NCI-H2227 treated with DMSO at 0.1 percent for 48 hours (cell line): ENCODE data around the gene KRT75.

ENCODE experiments used
- DNase-seq: peaks from one replicate; lab custom pipeline; 2025; lab: John Stamatoyannopoulos, UW

KRT75 gene

DNA sequence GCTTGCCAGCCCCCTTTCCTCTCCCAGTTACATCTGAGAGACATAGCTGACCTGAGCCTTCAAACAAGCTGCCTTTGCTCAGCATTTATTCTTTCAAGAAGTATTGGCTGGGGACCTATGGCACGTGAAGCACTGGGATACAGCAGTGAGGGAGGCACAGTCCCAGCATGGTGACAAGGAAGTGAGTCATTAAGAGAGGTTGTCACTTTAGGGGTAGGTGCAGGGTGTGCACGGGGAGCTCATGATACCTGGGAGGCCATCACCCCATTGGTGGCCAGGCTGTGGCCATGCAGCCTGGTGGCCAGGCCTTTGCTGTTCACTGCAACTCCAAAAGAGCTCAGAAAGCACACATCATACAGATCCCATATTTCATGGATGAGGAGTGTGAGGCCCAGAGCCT lies 5.7 kb upstream of the KRT75 start:
- no peak for DNase-seq

DNA sequence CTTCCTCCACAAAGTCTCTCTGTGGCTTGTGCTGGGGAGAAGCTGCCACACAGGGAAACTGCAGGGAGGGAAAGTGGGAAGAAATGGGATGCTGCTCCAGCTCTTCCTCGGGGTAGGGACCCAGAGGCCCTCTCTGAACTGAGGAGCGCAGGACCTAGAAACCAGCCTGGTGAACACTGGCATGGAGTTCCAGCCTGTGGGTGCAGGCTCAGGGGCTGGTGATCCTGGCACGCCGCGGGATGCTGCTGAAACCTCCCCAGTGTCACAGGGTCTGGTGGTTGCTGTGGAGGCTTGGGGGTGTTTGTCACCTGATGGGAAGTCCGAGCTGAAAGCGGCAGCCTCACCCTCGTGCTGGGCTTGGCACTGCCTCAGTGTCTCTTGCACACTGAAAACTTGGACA lies 5.2 kb upstream of the KRT75 start:
- no peak for DNase-seq

DNA sequence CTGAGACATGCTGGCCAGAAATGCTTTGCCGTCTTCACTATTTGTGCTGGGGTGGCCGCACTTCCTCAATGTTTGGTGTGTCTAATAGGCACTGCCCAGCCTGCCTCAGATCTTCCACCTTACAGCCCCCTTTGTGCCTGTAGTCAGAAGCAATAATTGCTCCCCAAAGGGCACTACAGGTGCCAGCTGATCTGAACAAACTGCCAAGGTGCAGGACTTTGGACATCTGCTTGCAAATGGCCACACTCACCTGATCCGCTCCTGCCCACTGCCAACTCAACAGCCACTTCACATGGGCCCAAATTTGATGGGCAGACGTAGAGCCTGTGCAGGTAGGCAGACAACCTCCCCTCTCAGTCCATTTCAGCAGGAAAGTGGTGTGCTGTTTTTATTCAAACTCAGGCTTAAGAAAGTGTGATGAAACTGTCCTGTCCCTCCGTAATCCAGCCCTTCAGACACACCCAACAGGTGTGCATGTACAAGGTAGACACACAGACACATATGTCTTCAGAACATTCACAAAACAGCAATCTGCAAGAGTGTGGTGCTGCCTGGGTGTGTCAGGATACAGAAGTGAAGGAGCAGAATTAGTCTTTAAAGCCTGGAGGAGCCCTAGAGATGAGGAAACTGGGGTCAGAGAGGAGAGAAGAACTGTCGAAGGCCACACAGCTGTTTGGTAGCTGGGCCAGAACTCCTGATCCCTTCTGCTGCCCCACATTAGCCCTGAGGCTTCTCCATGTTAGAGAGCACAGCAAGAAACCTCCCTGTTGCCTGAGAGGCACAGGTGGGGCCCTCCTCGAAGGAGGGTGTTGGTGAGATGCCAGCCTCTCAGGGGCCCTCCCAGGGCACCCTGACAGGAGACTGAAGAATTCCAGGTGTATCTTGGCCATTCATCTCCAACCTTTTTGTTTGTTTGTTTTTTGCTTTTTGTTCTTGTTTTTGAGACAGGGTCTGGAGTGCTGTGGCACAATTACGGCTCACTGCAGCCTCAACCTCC lies 4.4 kb upstream of the KRT75 start:
- no peak for DNase-seq

DNA sequence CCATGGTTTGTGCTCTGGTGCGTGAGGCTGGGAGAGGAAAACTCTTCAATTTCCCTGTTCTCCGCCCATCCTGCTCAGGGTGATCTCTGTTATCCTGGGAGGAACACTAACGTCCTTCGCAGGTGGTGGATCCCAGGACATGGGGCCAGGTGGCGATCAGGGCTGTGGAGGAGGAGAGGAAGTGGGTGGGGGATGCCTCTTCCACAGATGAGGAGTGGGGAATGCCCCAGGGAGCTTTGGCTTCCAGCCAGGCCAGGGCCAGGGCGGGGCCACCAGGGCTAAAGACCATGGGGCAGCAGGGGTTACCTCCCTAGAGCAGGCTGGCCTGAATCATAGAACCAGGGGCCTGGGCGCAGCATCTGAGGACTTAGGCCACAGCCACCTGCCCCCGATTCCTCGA lies 3.3 kb upstream of the KRT75 start:
- no peak for DNase-seq

DNA sequence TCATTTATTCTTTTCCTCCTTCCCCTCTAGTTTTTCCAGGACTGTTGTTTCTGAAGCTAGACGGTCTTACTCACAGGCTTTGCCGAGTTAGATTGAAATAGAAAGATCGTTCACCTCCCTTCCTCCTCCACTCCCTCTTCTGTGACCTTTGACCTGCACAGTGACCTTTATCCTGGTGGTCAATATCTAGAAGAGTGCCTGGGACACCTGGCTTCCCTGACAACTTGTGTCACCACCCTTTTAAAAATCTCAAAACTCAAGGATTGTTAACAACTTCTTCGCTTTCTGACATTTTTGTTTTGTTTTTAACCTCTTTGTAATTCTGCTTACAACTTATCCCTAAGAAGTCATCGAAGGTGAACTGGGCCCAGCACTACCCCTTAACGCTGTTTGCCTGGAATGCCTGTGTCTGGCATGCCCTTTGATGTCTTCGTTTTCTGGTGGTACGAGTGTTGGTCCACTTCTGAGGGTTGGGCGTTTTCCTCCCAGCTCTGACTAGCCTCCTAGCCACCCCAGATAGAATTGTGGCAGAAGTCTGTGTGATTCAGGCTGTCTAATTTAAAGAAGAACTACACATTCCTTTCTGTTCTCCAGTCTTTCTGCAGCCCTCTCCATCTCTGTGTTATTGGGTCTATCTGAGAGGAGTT lies 2.8 kb upstream of the KRT75 start:
- DNase-seq = no peak

DNA sequence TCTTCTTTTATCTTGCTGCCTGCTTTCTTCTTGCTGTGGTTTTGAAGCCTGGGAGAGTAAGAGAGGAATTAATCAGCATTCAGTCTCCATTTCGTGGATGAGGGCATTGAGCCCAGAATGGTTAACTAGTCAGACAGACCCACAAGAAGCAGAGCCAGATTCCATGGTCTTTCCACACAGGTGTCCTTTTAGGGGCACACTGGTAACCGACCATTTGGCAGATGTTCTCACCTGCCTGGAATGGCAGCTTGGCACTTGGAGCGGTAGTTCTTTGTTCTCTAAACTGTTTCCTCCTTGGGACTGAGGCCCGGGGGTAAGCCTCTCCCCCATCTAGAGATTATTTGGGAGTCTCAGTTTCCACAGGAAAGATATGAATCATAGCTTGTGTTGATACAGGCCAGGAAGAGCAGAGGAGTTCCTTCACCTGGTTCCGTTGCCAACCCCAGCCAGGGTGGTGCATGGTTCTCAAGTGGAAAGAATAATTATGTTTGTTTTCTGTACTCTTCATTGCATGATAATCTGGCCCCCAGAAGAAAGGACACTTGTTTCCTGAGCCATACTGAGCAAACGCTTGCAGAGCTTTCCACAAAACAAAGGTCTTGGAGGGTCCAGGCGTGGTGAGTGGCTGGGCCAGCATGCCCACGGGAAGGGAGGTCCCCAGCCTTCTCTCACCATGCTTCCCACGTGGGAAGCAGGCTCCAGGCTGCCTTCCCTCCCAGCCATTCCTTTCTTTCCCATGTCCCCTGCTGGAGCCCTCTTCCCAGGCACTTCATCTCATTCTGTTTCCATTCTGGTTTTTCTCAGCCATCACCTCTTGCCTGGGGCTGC lies 2.0 kb upstream of the KRT75 start:
- no peak for DNase-seq

DNA sequence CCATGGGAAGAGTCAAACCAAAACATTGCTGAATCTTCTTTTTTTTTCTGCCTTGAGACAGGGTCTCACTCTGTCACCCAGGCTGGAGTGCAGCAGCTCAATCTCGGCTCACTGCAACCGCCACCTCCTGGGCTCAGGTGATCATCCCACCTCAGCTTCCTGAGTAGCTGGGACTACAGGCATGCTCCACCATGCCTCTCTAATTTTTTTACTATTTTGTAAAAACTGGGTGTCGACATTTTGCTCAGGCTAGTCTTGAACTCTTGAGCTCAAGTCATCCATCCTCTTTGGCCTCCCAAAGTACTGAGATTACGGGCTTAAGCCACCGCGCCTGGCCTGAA lies 1.5 kb upstream of the KRT75 start:
- no peak for DNase-seq

DNA sequence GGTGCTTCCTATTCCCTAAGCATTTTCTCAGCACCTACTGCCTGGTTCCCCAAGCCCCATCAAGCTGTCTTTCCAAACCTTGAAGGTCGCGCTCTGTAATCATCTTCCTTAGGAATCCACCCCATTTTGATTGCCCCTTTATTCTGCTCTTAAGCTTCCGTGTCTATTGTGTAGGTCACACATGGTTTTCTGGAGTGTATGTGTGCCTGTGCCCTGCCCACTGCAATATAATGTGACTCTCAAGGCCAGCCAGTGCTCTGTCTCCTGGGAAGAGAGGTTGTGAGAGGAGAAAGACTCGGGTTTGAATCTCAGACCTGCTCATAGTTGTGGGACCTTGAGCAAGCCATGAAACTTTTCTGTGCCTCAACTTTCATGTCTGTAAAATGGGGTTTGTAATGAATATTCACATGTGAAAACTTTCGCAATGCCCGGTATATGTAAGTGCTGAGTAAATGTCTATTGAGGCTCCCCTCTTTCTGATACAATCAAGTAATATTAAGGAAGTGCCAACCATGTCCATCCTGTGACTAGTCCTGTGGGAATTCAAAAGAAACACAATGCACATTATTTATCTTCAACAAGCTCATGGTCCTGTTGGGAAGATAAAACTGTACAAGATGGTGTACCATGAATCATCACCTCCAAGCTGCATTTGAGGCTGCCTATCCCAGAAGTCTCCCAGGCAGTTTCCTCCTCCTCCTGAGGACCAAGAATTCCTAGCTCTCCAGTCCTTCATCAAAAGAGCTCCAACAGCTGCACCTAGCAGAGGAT lies 774 bp upstream of the KRT75 start:
- no peak for DNase-seq

DNA sequence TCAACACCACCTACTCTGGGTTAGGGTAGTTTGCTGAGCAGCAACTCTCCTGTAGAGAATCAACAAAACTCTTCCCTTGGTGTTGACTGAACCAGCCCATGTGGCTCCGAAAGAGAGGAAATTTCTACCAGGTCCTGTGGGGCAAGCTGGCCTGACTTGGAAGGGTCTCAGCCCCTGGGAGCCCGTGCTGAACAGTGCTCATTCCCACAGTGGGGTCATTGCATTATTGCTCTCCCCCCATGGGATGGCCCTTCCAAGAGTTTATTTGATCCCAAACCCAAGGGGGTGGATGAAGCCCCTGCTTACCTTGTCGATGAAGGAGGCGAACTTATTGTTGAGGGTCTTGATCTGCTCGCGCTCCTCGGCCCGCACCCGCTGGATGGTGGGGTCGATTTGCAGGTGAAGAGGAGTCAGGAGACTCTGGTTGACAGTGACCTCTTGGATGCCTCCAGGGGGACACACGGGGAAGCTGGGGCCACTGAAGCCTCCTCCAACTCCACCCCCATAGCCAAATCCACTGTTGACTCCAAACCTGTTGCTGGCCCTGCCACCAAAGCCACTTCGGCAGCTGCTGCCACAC lies 580 bp downstream of the KRT75 start:
- DNase-seq = no peak

DNA sequence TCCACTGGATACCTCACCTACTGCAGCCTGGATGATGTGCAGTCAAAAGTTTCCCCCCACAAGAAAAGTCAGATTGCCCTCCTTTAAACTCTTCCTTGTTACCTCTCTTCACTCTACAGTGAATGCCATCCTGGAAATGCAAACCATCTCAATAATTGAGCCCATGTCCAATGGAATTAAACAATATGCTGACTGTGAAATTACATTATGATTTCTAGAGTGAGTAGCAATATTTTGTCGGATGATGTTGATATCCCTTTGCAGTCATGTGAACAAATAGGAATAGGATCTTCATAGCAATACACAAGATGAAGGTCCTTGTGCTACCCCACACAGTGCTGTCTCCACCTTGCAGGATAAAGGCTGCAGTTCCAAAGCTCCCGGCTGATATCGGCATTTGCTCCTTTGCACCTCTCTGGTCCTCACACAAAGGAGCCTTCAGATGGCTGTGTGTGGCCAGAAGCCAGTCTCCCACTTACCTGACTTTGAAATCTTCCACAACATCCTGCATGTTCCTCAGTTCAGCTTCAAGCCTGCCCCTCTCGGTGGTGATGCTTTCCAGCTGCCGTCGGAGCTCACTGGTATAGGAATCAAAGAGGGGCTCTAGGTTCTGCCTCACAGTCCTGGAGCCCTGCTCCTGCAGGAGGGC lies 1.5 kb downstream of the KRT75 start:
- no peak for DNase-seq

DNA sequence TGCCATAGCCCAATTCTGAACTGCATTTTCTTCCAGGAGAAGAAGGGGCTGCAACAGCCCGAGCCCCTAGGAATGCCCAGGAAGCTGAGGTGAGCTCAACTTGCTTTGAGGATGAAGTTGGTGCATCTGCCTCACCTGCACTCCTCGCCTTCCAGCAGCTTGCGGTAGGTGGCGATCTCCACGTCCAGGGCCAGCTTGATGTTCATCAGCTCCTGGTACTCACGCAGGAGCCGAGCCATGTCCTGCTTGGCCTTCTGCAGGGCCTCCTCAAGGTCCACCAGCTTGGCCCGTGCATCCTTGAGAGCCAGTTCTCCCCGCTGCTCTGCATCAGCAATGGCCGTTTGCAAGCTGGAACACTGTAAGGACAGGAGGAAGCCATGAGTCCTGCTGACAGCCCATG lies 6.0 kb downstream of the KRT75 start:
- no peak for DNase-seq

DNA sequence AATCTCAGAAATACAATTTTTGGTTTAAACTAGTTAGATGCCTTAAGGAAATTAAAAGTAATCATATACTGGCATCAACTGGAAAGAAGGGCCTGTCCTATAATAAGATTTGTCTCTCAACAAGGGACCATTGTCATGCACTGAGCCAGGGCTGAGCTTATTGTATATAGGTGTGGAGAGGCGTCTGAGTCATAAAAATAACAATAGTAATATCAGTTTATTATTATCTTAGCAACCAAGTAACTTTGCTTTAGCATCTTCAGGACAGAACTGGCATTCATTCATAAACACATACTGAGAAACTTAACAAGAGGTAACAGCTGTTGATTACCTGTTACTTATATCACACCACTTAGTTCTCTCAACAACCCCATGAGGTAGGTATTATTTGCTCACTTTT lies 7.1 kb downstream of the KRT75 start:
- no peak for DNase-seq

DNA sequence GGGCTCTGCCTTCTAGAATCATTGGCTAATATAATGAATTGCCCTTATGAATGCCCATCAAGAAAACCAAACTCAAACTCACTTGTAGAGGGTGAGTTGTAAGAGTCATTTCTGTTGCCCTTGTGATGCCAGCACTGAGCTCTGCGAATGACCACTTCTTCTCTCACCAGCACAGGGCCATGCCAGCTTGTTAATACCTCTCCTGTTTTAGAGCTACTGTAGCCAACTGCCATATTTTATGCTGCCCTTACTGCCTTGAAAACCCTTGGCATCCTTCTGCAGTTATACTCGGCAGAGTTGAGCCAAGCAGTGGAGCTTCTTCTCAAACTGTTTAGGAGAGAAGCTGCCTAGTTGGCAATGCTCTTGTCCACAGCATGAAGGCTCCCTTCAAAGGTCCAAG lies 8.1 kb downstream of the KRT75 start:
- no peak for DNase-seq

DNA sequence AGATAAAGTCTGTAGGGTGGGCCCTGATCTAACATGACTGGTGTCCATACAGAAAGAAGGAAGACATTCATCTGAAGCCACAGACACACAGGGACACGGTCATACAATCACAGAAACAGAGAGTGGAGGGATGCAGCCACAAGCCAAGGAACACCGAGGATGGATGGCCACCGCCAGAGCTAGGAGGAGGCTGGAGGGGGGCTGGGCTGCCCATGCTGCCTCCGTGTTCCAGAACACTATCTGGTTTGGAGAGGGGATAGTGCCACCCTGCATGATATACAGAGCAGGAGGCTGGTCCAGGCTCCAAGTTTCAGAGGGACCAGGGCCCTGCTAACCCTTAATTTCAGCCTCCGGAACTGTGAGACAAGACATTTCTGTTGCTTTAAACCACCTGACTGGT lies 8.7 kb downstream of the KRT75 start:
- no peak for DNase-seq

DNA sequence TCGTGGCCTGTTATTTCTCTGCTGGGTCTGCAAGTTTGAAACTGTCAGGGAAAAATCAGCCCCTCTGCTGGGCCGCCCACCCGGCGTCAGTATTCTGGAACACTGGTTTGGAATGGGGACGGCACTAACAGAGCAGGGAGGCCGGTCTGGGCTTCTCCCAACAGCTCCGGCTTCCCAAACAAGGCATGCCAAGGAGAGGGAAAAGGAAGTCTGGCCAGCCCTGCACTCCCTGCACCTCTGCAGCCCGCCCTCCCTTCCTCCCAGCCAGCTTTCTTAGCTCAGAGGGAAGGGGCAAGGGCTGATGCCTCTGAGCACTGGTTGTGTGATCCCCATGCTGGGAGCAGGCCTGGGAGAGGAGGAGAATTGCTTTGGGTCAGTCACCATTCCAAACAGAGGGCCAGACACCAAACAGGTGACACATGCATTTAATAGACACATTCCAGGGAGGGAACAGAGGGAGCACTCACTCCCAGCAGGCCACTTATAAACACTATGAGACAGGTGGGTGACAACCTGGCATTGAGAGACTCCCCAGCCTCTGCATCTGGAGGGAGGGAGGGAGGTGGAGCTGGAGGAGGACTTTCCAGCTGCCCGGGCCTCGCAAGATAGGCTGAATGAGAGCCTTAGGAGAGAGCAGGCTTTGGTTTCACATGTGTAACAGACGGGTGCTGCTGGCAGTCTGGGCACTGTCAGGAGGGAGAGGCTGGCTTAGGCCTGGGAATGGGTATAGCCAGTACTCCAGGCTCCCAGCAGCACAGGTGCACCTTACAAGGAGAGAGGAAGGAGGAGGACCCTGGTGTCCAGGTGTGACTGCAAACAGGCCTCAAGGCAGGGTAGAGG lies 10.3 kb downstream of the KRT75 start:
- no peak for DNase-seq

DNA sequence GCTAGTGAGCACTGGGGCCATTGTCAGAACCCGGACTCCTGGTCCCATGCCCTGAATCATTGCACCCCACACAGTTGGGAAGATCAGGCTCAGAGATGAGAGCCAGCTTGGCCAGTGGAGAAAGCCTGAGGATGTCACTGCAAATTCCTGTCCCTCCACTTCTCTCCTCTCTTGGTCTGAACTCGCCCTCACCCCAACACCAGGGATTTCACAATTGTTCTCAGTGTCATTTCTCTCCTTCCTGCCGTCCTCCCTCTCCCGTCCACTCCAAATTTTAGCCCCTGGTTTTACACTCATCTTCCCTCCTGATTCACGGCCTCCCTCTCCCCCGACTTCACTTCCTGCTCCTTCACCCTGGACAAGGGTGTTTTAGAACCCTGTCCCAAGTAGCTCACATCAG lies 11.1 kb downstream of the KRT75 start:
- DNase-seq = no peak

DNA sequence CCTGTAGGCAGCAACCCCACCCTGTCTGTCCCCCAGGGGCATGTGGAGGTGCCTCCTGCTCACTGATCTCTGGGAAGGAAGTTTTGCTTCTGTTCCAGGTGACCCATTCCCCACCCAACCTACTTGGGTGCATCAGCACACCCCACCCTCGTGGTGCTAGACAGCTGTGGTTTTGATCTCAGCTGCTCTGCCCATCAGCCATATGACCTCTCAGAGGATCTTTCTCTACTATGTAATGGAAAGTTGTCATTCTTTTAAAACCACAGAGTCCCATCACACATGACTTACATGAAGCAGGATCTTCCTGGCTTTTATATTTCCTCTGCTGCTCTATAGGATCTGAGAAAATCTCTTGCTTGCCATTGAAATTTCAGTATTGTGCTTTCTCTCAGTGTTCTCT lies 14.5 kb downstream of the KRT75 start:
- DNase-seq = no peak

DNA sequence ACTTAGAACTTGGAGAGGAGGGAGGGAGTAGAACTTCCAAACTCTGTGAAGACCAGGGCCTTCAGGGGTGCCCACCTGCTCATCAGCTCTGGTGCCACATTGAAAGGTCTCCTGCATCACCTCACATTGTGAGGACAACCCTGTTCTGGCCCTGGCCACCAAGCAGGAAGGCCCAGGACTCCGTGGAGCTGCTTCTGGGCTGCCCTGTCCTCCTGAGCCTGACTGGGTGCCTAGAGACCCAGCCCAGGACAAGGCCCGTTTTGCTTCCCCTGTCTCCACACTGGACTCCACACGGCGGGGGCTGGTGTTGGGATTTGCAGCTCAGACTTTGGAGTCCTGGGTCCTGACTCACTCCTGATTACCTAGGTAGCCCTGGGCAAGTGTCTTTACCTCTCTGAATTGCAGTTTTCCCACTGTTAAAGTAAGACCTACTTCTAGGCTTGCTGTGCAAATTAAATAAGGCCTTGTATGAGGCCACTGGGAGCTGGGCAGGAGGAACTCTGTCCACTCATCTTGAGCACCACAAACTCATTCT lies 15.5 kb downstream of the KRT75 start:
- no peak for DNase-seq

DNA sequence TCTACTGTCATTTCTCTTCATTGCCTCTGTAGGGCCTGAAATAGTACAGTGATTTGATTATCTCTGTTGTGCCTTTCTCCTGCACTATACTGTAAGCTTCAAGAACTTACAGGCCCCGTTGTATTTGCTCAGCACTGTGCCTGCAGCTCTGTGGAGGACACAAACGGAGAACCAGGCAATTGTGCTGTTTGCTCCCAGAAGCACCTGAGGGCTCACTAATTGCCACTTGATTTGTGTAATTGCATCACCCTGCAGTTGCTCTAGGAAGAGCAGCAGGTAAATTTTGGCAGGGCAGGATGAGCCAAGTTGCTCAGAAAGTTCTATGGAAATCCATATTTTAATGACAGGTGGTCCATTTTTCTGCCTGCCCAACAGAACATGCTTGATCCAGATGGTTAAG lies 16.4 kb downstream of the KRT75 start:
- DNase-seq = no peak

DNA sequence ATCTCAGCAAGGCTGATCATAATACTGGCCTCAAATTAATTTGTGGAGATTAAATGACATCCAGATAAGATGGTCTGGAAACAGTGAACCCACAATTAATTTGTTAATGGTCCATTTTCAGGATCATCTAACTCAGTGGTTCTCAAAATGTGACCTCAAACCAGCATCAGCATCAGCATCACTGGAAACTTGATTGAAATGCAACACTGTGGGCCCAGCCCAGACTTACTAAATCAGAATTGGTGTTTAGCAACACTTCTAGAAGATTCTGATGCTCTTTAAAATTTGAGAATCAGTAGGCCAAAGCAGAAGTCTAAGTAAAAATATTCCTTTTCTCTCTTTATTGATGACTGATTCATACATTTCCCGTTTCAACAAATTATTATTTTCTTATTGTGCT lies 17.4 kb downstream of the KRT75 start:
- DNase-seq = no peak
